ENCODE data around the gene IL22RA2.
"Not testable (repeated sequence)": the region's sequence is repeated elsewhere in the genome, so short reads cannot be mapped to it uniquely, and the experiment has no call there.

The IL22RA2 gene

GRCh38 chr6:137123078-137123477, 50.4 kb downstream of the IL22RA2 start:
- DNase-seq (ENCODE audit: low spot score): no peak

GRCh38 chr6:137122612-137123011, 50.8 kb downstream of the IL22RA2 start:
- no peak for DNase-seq (ENCODE audit: low spot score)

GRCh38 chr6:137121401-137121997, 51.9 kb downstream of the IL22RA2 start:
- DNase-seq (ENCODE audit: low spot score): no peak

- DNase-seq (ENCODE audit: low spot score): no peak
These were observed 52.7 kb downstream of the IL22RA2 start for GRCh38 chr6:137120748-137121147.

GRCh38 chr6:137119196-137120104, 54.0 kb downstream of the IL22RA2 start:
- DNase-seq (ENCODE audit: low spot score): no peak

GRCh38 chr6:137117581-137117980, 55.9 kb downstream of the IL22RA2 start:
- no peak for DNase-seq (ENCODE audit: low spot score)

- no peak for DNase-seq (ENCODE audit: low spot score)
These were observed 56.6 kb downstream of the IL22RA2 start for GRCh38 chr6:137116807-137117206.

- DNase-seq (ENCODE audit: low spot score): no peak
These were observed 57.8 kb downstream of the IL22RA2 start for GRCh38 chr6:137115658-137116057.

- no peak for DNase-seq (ENCODE audit: low spot score)
These were observed 61.4 kb downstream of the IL22RA2 start for GRCh38 chr6:137112067-137112355.

GRCh38 chr6:137111296-137112066, 62.0 kb downstream of the IL22RA2 start:
- DNase-seq (ENCODE audit: low spot score): no peak

GRCh38 chr6:137107767-137108105, 65.7 kb downstream of the IL22RA2 start:
- DNase-seq (ENCODE audit: low spot score): no peak

- not testable (repeated sequence) for DNase-seq (ENCODE audit: low spot score)
These were observed 66.2 kb downstream of the IL22RA2 start for GRCh38 chr6:137107047-137107766.

GRCh38 chr6:137106183-137106582, 67.3 kb downstream of the IL22RA2 start:
- no peak for DNase-seq (ENCODE audit: low spot score)

GRCh38 chr6:137105375-137105774, 68.1 kb downstream of the IL22RA2 start:
- no peak for DNase-seq (ENCODE audit: low spot score)

- DNase-seq (ENCODE audit: low spot score): no peak
These were observed 68.5 kb downstream of the IL22RA2 start for GRCh38 chr6:137104926-137105325.

- no peak for DNase-seq (ENCODE audit: low spot score)
These were observed 70.5 kb downstream of the IL22RA2 start for GRCh38 chr6:137102851-137103492.

GRCh38 chr6:137102050-137102848, 71.2 kb downstream of the IL22RA2 start:
- DNase-seq (ENCODE audit: low spot score): no peak

GRCh38 chr6:137099689-137100403, 73.6 kb downstream of the IL22RA2 start:
- DNase-seq (ENCODE audit: low spot score): no peak

- no peak for DNase-seq (ENCODE audit: low spot score)
These were observed 75.9 kb downstream of the IL22RA2 start for GRCh38 chr6:137097526-137097925.

GRCh38 chr6:137097057-137097456, 76.4 kb downstream of the IL22RA2 start:
- no peak for DNase-seq (ENCODE audit: low spot score)
